ENCODE measurements around the gene C10orf90.

The C10orf90 gene

DNA sequence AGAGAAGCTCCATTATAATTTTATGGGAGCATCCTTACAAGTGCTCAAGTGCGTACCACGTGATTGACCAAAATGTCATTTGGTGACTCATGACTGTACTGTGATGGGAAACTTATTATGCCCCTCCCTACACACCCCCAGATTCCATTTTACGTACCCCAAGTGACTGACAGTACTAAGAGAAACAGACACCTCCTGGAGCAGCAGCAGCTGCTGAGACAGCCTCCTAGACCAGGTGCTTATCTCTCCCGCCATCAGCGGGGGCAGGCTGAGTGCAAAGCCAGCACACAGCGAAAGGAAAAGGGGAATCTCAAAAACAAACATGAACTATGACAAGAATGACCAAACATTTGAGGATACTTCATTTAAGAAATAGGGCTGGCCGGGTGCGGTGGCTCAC, 278.0 kb downstream of the C10orf90 start:
- DNase-seq (ENCODE audit: extremely low read depth, insufficient read length): no peak
- no peaks in the 10 kb centered on the region for H3K27me3 ChIP-seq (replicated peaks; ENCODE audit: control insufficient read depth, insufficient read depth, low read length)
- H3K36me3 ChIP-seq (ENCODE audit: control insufficient read depth, insufficient read depth, low read length): no peaks in the 10 kb centered on the region
- TF ChIP-seq, protein P1, sequence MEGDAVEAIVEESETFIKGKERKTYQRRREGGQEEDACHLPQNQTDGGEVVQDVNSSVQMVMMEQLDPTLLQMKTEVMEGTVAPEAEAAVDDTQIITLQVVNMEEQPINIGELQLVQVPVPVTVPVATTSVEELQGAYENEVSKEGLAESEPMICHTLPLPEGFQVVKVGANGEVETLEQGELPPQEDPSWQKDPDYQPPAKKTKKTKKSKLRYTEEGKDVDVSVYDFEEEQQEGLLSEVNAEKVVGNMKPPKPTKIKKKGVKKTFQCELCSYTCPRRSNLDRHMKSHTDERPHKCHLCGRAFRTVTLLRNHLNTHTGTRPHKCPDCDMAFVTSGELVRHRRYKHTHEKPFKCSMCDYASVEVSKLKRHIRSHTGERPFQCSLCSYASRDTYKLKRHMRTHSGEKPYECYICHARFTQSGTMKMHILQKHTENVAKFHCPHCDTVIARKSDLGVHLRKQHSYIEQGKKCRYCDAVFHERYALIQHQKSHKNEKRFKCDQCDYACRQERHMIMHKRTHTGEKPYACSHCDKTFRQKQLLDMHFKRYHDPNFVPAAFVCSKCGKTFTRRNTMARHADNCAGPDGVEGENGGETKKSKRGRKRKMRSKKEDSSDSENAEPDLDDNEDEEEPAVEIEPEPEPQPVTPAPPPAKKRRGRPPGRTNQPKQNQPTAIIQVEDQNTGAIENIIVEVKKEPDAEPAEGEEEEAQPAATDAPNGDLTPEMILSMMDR (IDR thresholded peaks at IDR 0.05; ENCODE audit: insufficient read depth, low read length, poor library complexity, severe bottlenecking): no peak
- no peak overlapping the region for H3K4me3 ChIP-seq (replicated peaks; ENCODE audit: low read depth, low read length)

DNA sequence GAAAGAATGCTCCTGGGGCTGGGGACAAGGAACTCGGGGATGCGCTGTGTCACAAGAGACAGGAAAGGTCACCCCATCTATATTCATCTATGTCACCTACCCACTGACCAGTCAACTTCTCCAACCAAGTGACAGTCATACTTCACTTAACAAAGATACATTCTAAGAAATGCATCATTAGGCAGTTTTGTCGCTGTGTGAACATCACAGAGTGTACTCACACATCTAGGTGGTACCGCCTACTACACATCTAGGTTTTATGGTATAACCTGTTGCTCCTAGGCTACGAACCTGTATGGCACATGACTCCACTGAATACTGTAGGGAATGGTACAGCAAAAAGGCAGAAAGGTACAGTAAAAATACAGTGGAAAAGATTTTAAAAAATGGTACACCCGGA, 278.4 kb downstream of the C10orf90 start:
- Histone ChIP-seq H3K27me3 (replicated peaks; ENCODE audit: control insufficient read depth, insufficient read depth, low read length) (no peaks in the 10 kb centered on the region), H3K36me3 (ENCODE audit: control insufficient read depth, insufficient read depth, low read length) (no peaks in the 10 kb centered on the region), H3K4me3 (replicated peaks; ENCODE audit: low read depth, low read length) (no peak overlapping the region)
- TF ChIP-seq, protein P1 (IDR thresholded peaks at IDR 0.05; ENCODE audit: insufficient read depth, low read length, poor library complexity, severe bottlenecking): no peak
- no peak for DNase-seq (ENCODE audit: extremely low read depth, insufficient read length)

GRCh38 chr10:126391192-126391885, 279.2 kb downstream of the C10orf90 start:
- no peaks in the 10 kb centered on the region for H3K36me3 ChIP-seq (ENCODE audit: control insufficient read depth, insufficient read depth, low read length)
- no peak overlapping the region for H3K4me3 ChIP-seq (replicated peaks; ENCODE audit: low read depth, low read length)
- H3K27me3 ChIP-seq (replicated peaks; ENCODE audit: control insufficient read depth, insufficient read depth, low read length): no peaks in the 10 kb centered on the region
- TF ChIP-seq, protein P1 (IDR thresholded peaks at IDR 0.05; ENCODE audit: insufficient read depth, low read length, poor library complexity, severe bottlenecking): no peak
- no peak for DNase-seq (ENCODE audit: extremely low read depth, insufficient read length)

- TF ChIP-seq, protein P1 (IDR thresholded peaks at IDR 0.05; ENCODE audit: insufficient read depth, low read length, poor library complexity, severe bottlenecking): no peak
- no peak for DNase-seq (ENCODE audit: extremely low read depth, insufficient read length)
Measured at GRCh38 chr10:126390324-126390723, 280.2 kb downstream of the C10orf90 start.

DNA sequence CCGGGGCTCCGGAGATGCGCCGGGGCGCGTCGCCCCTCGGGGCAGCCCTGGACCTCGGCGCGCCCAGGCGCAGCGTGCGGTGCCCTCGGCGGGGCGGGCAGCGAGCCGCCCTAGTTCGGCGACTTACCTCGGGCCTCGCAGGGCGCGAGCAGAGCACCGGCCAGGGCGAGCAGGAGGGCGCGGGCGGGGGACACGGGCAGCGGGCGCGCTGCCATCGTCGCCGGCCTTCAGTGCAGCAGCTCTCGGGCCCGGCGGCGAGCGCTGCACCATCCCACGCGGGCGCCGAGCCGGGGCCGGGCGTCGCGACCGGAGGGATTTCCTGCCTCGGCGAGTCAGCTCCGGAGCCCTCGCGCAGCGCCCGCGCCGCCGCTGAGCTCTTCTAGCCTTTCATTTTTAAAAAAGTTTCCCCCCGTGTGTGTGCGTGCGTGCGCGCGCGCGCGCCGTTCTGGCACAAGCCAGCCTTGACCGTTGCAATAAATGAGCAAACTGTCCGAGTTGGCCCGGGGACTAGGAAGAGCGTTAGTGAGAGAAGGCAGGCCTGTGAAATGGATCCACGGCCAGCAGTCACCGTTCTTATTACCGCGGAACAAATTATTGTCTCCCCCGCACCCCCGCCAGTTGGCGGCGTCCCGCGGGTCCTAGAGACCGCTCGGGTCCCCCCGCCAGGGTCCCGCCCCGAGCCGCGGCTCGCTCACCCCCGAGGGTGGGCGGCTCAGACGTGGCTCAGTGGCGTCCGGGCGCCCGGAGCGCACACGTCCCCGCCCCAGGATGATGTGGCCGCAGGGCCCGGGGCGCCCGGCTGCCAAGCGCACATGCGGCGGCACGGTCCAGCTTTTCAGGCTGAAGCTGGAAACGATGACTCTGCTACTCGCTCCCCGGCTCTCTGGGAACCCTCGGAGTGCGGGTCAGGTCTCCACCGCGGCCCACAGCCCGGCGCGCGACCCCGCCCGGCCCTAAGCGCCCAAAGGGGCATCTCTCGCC, 282.3 kb downstream of the C10orf90 start, which contains the start of gene ADAM12:
ADAM12 (minus strand) TSS at position 547 of the 981 bp plus-strand sequence; CDS start at position 215, 332 bp downstream.
- Histone ChIP-seq H3K36me3 (ENCODE audit: control insufficient read depth, insufficient read depth, low read length) (no peaks in the 10 kb centered on the region), H3K4me3 (replicated peaks; ENCODE audit: low read depth, low read length) (no peak within 1 kb of the TSS), H3K27me3 (replicated peaks; ENCODE audit: control insufficient read depth, insufficient read depth, low read length) (no peaks in the 10 kb centered on the region)
- DNase-seq (ENCODE audit: extremely low read depth, insufficient read length): peak; percentile 12
- TF ChIP-seq, protein P1 (IDR thresholded peaks at IDR 0.05; ENCODE audit: insufficient read depth, low read length, poor library complexity, severe bottlenecking): no peak

More at GRCh38 chr10:126390324-126390723, 280.2 kb downstream of the C10orf90 start:
- Histone ChIP-seq H3K4me3 (replicated peaks; ENCODE audit: low read depth, low read length) (no peak overlapping the region), H3K36me3 (ENCODE audit: control insufficient read depth, insufficient read depth, low read length) (no peaks in the 10 kb centered on the region), H3K27me3 (replicated peaks; ENCODE audit: control insufficient read depth, insufficient read depth, low read length) (no peaks in the 10 kb centered on the region)

Measured in GM06990 (cell line).